Lower leg skin (tissue), 4 donors: ENCODE data around the gene ZNF74. TPM values are rescaled to one million over a fixed set of nuclear protein-coding genes. Genes with fewer than 3 reads are reported as not detected.

Experiments
- DNase-seq, 2 donors: peaks; one replicate each; pipeline ENCODE4 v3.0.0-alpha.2; 2019; ENCODE audit warnings: low spot score in 2 of 2
- H3K4me3 ChIP-seq: fragments of 200-600 bp; sonication (generic); 2 replicates; pipeline ENCODE4 v1.5.1; 2017; ENCODE audit warnings: mild to moderate bottlenecking, low read depth; ENCODE audit not compliant: poor library complexity, severe bottlenecking
- CTCF ChIP-seq, 3 donors: fragments of 450-650 bp; IDR thresholded peaks; one replicate each; pipeline ENCODE4 v1.5.1; 2016; ENCODE audit warnings: antibody characterized with exemption in 3 of 3, mild to moderate bottlenecking in 3 of 3, moderate library complexity in 2 of 3
- POLR2A ChIP-seq, 2 donors: fragments of 450-650 bp; IDR thresholded peaks; one replicate each; pipeline ENCODE4 v1.6.1; 2016 to 2017; ENCODE audit warnings: antibody characterized with exemption in 2 of 2, mild to moderate bottlenecking in 1 of 2, moderate library complexity in 1 of 2
- WGBS, 2 donors: methylation state at CpG; one replicate each; pipeline ENCODE4 v1.1.5; 2018; 5-methylcytosine and 5-hydroxymethylcytosine counted together
- intact Hi-C: fragments of 100-400 bp; cut with DNase I; formaldehyde crosslinking; loops from one replicate; pipeline ENCODE4 v1.15.0; 2023; ENCODE audit warnings: low total_unique reads
- total RNA-seq, 4 donors: library from RNA; depleted of rRNA; stranded (reverse); fragments of >200 nt; gene quantifications; one replicate each; pipeline ENCODE4 v1.1.0, GENCODE V29; 2016

ZNF74 gene
- total RNA-seq, 4 donors from 2014 or later: 11.3 to 13.2 (median 11.5) TPM

- DNase-seq: peak in 1 of 2 donors; percentile 80
- intact Hi-C loops: no loop called here
- TF ChIP-seq POLR2A (IDR thresholded peaks at IDR 0.05) (no peak), CTCF (IDR thresholded peaks at IDR 0.05) (no peak)
- 83 to 93% methylated on average over 4 to 5 of the region's 5 CpGs for WGBS, 2 donors
- no peak overlapping the region for H3K4me3 ChIP-seq
Measured at GRCh38 chr22:20439928-20440575, 46.1 kb downstream of the ZNF74 start.

- intact Hi-C loops: no loop called here
- TF ChIP-seq CTCF (IDR thresholded peaks at IDR 0.05): no peak
- TF ChIP-seq POLR2A (IDR thresholded peaks at IDR 0.05): no peak
- no peak overlapping the region for H3K4me3 ChIP-seq
- WGBS, 2 donors: 67 to 73% methylated on average over 12 to 13 of the region's 13 CpGs
- DNase-seq: peak in 1 of 2 donors; percentile 46
Measured at GRCh38 chr22:20440637-20441591, 47.0 kb downstream of the ZNF74 start.

GRCh38 chr22:20441631-20442484 lies 47.9 kb downstream of the ZNF74 start:
- intact Hi-C loops: no loop called here
- no peak for TF ChIP-seq CTCF (IDR thresholded peaks at IDR 0.05)
- TF ChIP-seq POLR2A (IDR thresholded peaks at IDR 0.05): no peak
- WGBS, 2 donors: 54 to 76% methylated on average over 4 to 19 of the region's 21 CpGs

GRCh38 chr22:20442485-20443284 lies 48.7 kb downstream of the ZNF74 start:
- DNase-seq: no peak
- intact Hi-C loops: no loop called here
- WGBS, 2 donors: 74 to 76% methylated on average over 7 of the region's 7 CpGs
- no peak overlapping the region for H3K4me3 ChIP-seq
- TF ChIP-seq CTCF (IDR thresholded peaks at IDR 0.05) (no peak), POLR2A (IDR thresholded peaks at IDR 0.05) (no peak)

More at GRCh38 chr22:20441631-20442484, 47.9 kb downstream of the ZNF74 start:
- H3K4me3 ChIP-seq: no peak overlapping the region
- DNase-seq: no peak

- 95 to 98% methylated on average over 4 of the region's 4 CpGs for WGBS, 2 donors
- no peak for TF ChIP-seq CTCF (IDR thresholded peaks at IDR 0.05)
- no peak for TF ChIP-seq POLR2A (IDR thresholded peaks at IDR 0.05)
- no peak for DNase-seq
- intact Hi-C loops: no loop called here
- H3K4me3 ChIP-seq: no peak overlapping the region
Measured at GRCh38 chr22:20444325-20444724, 50.4 kb downstream of the ZNF74 start.
